HG03095 (cell line): ENCODE results near the gene SORL1.
A peak's percentile ranks its signal among the peaks of the same experiment; 100 is the strongest.

ENCODE experiments used
- ATAC-seq: cut with Tn5 transposase; IDR thresholded peaks from one replicate; pipeline ENCODE4 v1.9.1; 2021; ENCODE audit warnings: moderate library complexity; ENCODE audit not compliant: unreplicated experiment

SORL1 gene

DNA sequence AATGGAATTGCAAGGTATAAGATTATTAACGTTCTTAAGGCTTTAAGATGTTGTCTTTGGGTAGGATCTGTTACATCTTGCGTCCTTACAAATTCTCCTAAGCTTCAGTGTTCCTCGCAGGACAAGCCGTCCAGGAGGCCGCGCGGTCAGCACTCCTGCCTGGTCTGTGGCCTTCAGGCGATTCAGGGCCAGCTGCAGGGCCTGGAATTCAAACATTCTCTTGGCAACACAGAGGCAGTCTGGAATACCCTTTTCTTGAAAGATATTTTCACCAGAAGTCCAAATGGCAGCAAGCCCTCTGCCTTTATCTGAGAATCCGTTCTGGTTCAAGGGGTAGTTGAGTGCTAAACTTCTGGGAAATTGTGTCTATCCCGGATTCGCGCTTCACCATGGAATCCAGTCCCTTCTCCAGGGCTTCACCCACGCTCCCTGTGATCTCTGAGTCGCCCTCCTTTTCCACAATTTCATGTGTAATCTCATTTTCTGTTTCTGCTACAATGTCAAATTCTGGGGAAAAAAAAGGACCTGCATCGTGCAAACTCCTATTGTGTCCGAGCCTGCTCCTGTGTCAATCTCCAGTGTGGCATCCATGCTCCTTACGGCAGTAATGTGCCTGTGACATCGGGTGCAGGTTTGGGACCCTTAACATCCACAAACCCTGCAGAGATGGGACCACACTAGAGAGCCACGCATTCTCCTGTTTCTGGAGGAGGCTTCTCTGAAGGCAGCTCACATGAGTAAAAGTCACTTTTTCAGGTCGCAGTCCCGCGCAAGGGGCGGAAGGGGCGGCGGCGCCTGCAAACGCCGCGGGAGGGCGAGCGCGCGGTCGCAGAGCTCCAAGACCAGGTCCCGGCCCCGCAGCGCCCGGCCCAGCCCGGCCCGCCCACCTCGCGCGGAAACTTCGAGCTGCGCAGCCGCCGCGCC lies 25.4 kb upstream of the SORL1 start:
- peak; percentile 36 for ATAC-seq

DNA sequence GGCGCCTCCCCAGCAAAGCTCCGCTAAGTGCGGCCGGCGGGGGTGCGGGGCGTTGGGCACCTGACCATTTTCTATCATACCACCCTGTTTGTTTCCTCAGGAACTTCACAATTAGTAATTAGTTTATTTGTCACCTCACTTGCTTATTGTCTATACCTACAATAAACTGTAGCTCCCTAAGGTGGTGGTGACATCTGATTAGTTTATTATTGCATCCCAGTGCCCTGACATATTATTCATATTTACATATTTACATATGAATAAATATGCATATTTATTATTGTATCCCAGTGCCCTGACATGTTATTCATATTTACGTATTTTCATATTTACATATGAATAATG lies 24.7 kb upstream of the SORL1 start:
- ATAC-seq = no peak

DNA sequence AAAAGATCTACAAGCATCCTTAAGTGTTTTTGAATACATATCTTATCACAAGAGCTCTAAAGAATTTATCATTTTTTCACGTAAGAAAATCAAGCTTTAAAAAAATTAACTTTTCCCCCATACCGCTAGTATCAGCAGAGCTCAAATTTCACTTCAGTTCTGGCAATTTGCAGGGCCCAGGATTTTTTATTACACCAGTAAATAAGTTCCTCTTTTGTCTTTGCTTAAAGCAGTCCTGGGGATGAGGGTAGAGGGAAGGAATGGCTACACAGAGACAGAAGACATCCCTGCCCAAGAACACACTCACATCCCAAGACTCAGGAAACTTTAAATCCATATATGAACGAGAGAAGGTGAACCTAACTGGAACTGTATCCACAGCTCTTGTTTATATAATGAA lies 22.6 kb upstream of the SORL1 start:
- ATAC-seq = no peak

DNA sequence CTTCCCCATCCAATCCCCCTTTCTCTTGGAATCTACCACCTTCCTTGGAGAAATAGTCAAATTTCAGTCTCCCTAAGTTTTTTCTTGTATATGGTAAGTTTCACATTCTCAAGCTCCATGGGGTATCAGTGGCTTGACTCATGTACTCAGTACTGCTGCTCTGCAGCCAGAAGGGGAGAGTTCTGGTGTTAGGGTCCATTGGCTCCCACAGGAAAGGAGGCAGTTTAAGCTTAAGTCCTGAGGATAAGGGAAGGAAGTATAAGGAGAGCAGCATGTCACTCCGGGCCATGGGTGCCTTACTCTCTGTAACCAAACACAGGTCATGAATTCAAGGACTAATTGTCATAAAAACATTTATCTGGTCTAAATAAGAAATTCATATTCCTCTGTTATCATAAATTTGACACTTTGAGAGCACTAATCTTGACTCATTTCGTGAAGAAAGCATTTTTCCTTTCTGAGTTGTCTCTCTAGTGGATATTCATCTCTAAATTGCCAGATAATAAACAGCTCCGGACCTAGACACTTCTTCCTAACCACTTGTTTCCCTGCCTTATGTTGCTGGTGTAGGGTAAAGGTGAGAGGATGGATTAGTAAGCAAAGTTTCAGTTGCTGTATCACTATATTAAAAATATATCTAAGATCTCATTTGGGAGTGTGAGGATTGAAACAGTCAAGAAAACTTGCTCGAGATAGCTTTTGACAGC lies 20.1 kb upstream of the SORL1 start:
- ATAC-seq = no peak

DNA sequence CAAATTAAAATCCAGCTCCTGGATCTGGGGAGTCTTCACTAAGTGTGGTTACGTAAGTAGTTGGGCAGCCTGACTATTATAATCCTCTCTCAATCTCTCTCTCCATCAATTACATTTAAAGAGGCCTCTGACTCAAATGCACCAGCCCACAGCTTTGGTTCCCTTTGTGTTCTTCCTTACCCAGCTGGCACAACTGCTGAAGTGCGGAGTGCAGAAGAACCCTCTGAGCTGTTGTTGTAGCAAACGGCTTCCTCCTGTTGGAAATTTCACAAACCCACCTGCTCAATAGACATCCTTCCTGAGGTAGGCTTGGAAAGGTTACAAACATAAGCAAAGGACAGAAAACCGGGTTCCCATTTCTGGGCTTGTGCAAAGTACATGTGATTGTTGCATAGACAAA lies 17.0 kb upstream of the SORL1 start:
- ATAC-seq = no peak

DNA sequence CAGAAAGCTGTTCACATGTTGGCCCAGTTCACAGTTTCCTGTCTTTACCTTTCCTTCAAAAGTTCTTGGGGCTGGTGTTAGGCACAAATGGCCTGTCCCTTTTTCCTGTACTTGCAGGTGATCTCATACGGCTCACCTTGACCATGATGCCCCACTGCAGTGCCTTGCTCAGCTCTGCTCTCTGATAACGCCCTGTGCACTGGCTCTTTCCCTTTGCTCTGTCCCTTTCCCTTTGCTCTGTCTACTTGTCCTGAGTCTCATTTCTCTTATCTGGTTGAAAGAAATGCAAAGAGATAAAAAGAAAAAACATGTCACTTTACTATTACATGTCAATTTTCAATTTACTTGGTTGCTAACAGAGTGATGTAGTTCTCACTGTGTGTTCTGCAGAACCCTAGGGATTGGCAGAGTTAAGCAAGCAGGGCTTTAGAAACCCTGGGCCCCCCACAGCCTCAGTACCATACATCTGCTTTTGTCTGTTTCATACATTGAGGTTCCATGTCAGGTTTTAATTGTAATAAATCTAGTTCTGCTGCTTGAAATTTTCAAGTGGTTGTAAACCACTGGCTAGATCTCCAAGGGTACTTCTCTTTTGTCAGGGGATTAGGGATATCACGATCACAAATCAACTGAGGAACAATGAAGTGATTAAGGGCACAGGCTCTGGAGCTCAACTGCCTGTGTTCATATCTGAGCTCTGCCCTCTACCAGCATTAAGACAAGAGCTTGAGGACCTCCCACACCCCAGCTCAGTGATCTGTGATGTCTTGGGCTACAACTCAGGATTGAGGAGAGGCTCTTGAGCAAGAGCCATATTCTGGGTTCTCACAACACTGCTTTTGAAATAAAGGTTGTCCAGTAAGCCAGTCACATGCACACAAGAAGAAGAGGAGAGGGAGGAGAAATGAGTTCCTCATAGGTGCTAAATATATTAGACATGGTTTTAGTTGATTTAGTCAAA lies 16.3 kb upstream of the SORL1 start:
- no peak for ATAC-seq

DNA sequence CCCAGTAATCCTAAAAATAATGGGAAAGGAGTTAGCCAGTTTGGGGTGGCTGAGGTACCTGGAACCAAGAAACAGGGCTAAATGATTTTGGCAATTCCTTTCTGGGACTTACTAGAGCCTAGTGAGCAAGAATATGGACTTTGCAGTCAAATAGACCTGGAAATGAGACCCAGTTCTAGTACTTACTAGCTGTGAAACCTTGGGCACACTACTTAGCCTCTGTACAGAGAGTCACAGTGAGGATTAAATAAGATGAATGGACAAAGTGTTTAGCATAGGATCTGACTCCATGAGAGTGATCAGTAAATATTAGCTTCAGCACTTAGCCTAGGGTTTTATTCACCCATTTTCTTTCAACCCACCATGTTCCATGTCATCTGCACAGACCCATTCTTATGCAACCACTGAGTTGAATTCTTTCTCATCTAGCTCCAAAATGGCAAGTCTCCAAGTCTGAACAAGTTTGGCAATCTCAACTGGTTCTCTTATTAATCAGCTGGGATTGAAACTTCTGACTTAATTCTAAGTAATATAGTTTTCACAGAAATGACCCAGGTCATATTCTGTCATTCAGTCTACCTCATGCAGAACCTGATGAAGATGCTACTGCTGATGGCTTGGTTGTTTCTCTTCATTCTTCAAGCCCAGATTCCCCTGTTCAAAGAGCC lies 15.0 kb upstream of the SORL1 start:
- no peak for ATAC-seq

DNA sequence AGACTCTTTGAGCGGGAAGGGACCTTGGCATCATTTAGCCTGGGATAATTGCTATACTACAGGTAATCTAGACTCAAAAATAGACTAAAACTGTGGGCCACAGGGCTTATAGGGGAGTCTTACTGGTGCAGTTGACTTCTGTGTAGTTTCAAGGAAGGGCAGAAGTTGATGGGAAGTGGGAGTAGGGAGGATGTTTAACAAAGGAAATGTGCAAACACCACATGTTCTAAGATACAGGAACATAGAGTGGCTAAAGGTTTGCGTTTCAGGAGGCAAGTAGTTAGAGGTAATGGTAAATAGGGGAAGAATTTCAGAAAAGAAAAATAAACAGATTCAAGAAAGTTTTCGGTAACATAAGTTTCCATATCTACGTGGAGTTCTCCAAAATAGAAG lies 14.4 kb upstream of the SORL1 start:
- ATAC-seq = no peak

DNA sequence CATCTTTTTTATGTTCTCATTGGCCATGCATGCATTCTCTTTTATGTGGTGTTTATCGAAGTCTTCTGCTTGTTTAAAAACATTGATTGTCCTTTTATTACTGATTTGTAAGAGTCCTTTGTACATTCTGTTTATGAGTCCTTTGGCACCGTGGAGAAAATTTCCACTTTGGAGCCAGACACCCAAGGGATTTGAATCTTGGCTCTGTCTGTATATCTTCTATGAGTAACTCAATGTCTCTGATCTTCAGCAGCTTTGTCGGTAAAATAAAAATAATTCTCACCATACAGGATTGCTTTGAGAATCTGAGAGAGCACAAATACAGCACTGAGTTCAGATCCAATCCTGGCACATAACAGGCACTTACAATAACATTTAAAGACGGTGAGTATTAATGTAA lies 12.8 kb upstream of the SORL1 start:
- ATAC-seq = no peak

DNA sequence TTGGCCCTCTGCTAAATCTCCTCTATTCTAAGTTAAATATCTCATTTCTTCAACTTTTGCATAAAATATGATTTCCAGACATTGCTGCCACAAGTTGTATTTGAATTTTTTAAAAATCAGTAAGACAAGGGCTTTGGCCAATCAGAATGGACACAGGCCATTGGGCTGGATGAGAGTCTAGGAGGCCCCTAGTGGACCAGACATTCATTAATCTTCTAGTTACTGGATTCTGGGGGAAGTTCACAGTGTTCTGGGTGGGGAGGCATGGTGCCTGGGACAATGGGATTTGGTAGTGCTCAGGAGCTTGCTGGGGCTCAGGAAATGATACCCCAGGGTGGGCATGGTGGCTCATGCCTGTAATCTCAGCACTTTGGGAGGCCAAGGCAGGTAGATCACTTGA lies 12.4 kb upstream of the SORL1 start:
- no peak for ATAC-seq

DNA sequence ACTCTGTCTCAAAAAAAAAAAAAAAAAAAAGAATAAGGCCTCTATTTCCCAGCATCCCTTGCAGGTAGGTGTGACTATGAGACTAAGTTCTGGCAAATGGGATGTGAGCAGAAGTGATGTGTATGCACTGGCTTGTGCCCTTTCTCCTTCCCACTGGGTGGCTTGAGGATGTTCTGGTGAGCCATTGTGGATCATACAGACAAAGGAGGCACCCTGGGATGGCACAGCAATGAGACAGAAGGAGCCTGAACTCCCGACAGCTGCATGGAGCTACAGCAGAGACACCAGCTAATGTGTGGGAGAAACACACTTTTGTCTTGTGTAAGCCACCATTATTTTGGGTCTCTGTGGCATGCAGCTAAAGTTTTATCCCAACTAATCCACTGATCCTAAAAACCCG lies 10.6 kb upstream of the SORL1 start:
- ATAC-seq = no peak

DNA sequence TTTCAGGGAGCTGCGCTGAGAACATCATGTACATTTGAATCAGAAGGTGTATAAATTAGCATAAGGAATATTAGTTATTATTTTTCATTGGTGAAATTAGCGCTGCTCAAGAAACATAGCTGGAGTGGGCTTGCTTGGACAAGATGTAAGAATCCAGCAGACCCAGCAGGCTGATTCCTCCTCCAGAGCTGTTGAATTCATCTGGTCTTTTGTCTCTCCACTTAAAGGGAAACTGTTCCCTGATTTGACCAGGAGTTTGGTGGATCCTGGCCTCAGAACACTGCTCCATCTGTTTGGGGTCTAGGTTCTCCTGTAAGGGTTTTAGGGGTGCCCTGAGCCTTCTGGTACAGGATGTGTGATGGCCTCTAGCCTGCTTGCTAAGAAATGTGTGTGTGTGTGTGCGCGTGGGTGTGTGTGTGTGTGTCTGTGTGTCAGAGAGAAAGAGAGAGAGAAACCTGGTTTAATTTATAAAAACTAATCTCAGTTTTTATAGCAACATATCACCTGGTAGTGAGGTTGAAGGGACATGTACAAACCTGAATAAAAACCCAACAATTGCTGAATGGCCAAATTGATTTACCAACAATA lies 8.3 kb upstream of the SORL1 start:
- no peak for ATAC-seq

DNA sequence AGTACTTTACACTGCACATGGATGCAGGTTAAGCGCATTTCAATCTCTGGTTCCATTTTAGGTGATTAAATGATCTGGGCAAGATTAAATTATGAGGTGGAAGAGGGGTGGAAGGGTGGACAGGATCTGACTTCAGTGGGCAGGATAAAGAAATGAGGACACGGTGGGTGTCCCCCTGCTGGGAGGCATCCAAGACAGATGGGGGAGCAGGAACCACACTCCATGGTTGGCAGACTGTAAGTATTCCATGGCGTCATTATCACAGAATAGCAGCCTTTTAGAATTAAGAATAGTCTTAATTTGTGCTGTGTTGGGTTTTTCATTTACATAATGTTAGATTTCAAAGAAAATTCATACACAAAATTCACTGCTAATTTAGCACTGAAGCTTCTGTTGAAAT lies 7.6 kb upstream of the SORL1 start:
- no peak for ATAC-seq

DNA sequence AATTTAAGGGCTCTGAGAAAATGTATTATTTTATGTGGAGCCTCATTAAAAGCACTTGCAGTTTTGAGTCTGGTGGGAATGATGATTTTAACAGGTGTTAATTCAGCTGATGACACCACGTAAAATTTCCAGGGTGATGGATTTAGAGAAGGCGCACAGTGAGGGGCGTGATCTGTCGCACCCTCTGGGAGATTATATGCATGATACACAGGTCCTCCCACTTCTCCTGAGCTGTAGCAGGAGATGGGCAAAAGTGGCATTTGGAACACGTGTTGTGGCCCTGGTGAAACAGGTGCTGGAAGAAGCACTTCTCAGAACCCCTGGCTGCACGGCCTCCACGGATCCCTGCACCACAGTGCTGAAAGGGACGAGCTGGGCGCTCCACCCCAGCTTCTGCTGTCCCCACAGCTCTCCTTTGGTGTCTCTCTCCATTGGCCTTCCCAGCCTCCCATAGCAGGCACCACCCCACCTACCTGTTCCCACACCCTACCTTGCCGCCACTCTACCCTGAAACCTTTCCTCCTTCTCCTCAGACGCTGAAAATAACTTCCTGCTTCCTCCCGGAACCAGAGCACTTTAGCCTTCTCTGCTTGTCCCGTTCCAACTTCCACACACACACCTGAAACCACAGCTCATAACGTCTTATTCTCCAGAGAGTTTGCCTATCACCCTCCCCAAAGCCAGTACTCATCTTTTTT lies 6.9 kb upstream of the SORL1 start:
- no peak for ATAC-seq

DNA sequence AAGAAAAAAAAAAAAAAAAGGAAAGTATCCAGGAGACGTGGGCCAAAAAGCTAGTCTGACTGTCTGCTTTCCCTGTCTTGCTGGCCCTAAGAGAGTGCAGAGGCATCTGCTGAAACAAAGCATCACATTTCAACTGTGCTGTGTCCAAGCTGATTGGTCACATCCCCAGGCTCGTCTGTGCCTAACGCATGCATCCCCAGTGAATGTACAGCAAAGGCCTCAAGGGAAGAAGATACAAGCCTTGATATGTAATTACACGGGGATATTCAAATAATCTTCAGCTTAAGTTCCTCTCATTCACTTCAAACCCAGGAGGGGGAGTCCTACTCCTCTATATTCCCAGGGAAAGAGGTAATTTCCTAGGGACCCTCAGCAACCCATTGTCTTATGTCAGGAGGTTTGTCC lies 5.4 kb upstream of the SORL1 start:
- no peak for ATAC-seq

DNA sequence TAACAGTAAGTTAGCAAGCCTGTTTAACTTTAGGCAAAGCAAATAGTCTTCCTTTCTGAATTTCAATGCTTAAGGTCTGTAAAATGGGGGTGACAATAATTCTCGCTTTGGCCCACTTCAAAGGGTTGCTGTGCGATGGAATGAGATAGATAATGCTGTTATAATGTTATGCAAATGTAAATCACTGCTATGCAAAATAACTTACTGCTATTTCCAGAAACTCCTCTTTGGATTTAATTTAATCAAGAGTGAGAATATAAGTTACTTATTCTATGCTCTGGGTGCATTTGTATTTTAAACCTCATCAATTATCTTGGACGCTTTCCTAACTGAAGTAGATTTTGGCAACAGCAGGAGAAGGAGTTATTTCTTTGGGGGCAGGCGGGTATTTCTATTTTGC lies 4.1 kb upstream of the SORL1 start:
- ATAC-seq = no peak

DNA sequence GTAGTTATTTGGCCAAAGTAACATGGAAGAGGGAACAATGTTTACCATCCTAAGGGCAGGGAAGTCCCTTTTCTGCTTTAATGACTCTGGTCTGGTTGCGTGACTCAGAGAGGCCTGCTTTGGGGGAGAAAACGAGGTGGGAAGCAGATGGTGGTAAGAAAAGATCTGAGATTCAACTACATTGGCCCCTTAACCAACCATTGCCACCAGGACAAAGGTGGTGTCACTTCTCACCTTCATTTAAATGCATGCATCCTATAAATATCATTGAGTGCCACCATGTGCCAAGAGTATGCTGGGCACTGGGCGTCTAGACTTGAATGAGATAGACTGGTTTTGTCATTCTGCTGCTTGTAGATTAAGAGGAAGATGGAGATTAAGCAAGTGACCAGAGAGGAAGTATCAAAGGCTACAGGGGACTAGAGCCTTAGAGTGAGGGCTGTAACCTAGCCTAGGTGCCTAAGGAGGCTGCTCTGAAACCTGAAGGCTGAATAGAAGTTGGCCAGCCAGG lies 3.6 kb upstream of the SORL1 start:
- ATAC-seq = no peak

DNA sequence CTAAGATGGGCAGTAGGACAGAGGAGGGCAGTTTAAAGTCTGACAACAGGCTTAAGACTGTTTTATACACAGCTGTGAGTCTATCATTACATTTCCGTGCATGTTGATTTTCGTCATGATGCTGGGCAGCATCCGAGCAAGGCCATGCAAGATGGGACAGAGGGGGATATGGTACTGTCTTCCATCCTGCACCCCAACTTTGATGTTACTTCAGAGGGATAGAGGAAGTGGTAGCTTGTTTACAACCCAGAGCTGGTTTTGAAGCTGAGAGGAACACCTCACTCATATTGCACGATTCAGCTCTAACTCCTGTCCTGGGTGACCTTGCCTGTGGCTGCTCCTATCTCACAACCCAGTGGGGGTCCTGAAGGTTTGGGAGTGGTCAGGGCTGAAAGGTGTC lies 3.0 kb upstream of the SORL1 start:
- no peak for ATAC-seq

DNA sequence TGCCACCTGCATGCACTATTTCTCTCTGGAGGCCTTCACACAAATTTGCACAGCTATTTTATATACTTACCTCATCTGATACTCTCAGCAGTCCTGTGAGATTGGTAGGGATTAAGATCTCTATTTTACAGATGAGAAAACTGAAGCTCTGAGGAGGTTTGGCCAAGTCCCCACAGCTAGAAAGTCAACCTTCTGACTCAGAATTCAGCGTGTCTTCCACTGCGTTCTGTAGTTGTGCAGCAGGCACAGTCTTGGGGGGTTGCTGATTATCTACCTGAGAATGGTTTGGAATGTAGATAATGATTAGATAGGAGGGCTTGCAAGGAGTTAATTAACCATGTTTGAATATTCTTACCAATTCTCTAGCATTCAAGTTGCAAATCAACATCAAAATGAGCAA lies 2.5 kb upstream of the SORL1 start:
- no peak for ATAC-seq

DNA sequence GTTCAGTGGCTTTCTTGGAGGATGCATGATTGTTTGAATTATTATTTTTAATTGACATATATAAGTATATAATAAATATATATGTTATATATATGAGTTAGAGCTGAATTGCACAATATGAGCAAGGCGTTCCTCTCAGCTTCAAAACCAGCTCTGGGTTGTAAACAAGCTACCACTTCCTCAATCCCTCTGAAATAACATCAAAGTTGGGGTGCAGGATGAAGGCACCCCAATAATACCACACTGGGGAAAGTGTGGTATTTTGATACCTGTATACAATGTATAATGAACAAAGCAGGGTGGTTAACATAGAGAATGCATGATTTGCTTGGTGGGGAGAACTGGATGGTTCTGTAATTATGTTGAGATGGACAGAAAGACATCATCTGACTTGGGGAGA lies 1.7 kb upstream of the SORL1 start:
- ATAC-seq = no peak
